Heart left ventricle (tissue), 16 donors: ENCODE data around the gene CREBRF. TPM values are rescaled to one million over a fixed set of nuclear protein-coding genes. Genes with fewer than 3 reads are reported as not detected.
"Not testable (repeated sequence)": the region's sequence is repeated elsewhere in the genome, so short reads cannot be mapped to it uniquely, and the experiment has no call there.

Experiments used
- ATAC-seq, 4 donors: fragments of 200-7000 bp; cut with Tn5 transposase; one replicate each; pipeline ENCODE4 v1.9.1; 2020 to 2022; ENCODE audit warnings: moderate library complexity in 4 of 4, mild to moderate bottlenecking in 3 of 4, moderate number of reproducible peaks in 1 of 4
- DNase-seq, 5 donors: peaks; one replicate each; pipeline ENCODE4 v3.0.0-alpha.2; 2020
- H3K27ac ChIP-seq, 12 donors: fragments of 200-600 bp; sonication (generic) in 4 of 12; one replicate each; pipeline versions ENCODE4 v1.5.0 to v1.8.0; 2016 to 2022; ENCODE audit warnings: mild to moderate bottlenecking in 2 of 12
- H3K27me3 ChIP-seq, 9 donors: fragments of 200-600 bp; sonication (generic) in 2 of 9; one replicate each; pipeline versions ENCODE4 v1.5.1 to v1.8.0; 2016 to 2022; ENCODE audit warnings: mild to moderate bottlenecking in 3 of 9
- H3K36me3 ChIP-seq, 9 donors: fragments of 200-600 bp; sonication (generic) in 2 of 9; one replicate each; pipeline versions ENCODE4 v1.5.0 to v1.8.0; 2018 to 2022; ENCODE audit warnings: mild to moderate bottlenecking in 2 of 9
- H3K4me1 ChIP-seq, 12 donors: fragments of 200-600 bp; sonication (generic) in 4 of 12; one replicate each; pipeline versions ENCODE4 v1.5.0 to v1.8.0; 2016 to 2022; ENCODE audit warnings: mild to moderate bottlenecking in 3 of 12
- H3K4me3 ChIP-seq, 12 donors: fragments of 200-600 bp; sonication (generic) in 4 of 12; one replicate each; pipeline versions ENCODE4 v1.5.0 to v1.8.0; 2017 to 2022; ENCODE audit warnings: mild to moderate bottlenecking in 9 of 12, moderate library complexity in 4 of 12
- H3K9me3 ChIP-seq, 12 donors: fragments of 200-600 bp; sonication (generic) in 4 of 12; one replicate each; pipeline versions ENCODE4 v1.5.0 to v1.8.0; 2016 to 2022; ENCODE audit warnings: mild to moderate bottlenecking in 1 of 12
- CTCF ChIP-seq, 12 donors: fragments of 200-600 bp; sonication (generic) in 4 of 12; IDR thresholded peaks; one replicate each; pipeline versions ENCODE4 v1.5.0 to v1.8.0; 2018 to 2022; ENCODE audit warnings: antibody characterized with exemption in 12 of 12, mild to moderate bottlenecking in 5 of 12
- POLR2A ChIP-seq, 2 donors: fragments of 450-650 bp; IDR thresholded peaks; one replicate each; pipeline ENCODE4 v1.6.1; 2017; ENCODE audit warnings: antibody characterized with exemption in 2 of 2, mild to moderate bottlenecking in 2 of 2, moderate library complexity in 2 of 2
- WGBS, 4 donors: extraction: QIAGEN DNeasy Blood & Tissue Kit in 2 of 4; methylation state at CpG; one replicate each; pipeline versions ENCODE4 v1.1.5 to v1.1.7; 2013 to 2018; 5-methylcytosine and 5-hydroxymethylcytosine counted together
- intact Hi-C, 10 donors: fragments of 100-400 bp; cut with DNase I; formaldehyde crosslinking; loops; one replicate each; pipeline versions ENCODE4 v1.11.1 to v1.14.2; 2022
- polyA plus RNA-seq, 2 donors: library from polyadenylated mRNA; stranded (reverse); fragments of 200-250 nt; gene quantifications; one replicate each; pipeline ENCODE4 v1.2.3, GENCODE V29; 2013
- total RNA-seq, 9 donors: library from RNA; depleted of rRNA in 2 of 9; stranded (reverse); fragments of >200 nt in 2 of 9; fragmentation: NEBNext Ultra II Directional in 3 of 9; extraction: Animal tissue kit (Norgen Biotek cat#: 25700) in 3 of 9; gene quantifications; one replicate each; pipeline versions ENCODE4 v1.1.0 to v1.2.4, GENCODE V29; 2016 to 2023
- donor health status: ischemic (EF 13 %, LVEDD 7.1; RV severe dilation, severe dysfunction).
- donor health status: healthy with polysubstance abuse.
- donor health status: DM: no; HTN: yes; CAD: no.
- donor health status: DM: no; HTN: no; CAD: no.
- donor health status: ischemic (EF 25% LVEDD 6.9; RV normal size, moderate dysfunction).
- donor health status: ischemic (EF 25% LVEDD 5.7; RV mildly dilated, moderate dysfunction).
- donor health status: healthy.
- donor health status: DM: yes; HTN: yes; CAD: no.
- donor health status: ischemic (EF 35%, LVEDD 5.7; RV mildly dilated, moderate dysfunction).
- donor health status: nonischemic (EF 11% LVEDD 7.7; RV severe dilation, severe dysfunction).
- donor health status: DM: yes; HTN: yes; CAD: no.
- donor health status: PGD.
- donor health status: ischemic (EF 29% LVEDD 5.4; RV normal size, mild dysfunction).
- donor health status: nonischemic (EF 23%, LVEDD 6.1; RV moderate dilation, normal function).

Gene CREBRF
- total and polyA plus RNA-seq, 11 donors: 2.7 to 47.7 (median 19.9) TPM

- DNase-seq: no peak
- peak overlapping the region; percentile 33 to 88 (median 75) for H3K27ac ChIP-seq
- H3K27me3 ChIP-seq: no peaks in the 10 kb centered on the region
- ATAC-seq: no peak
- WGBS, 4 donors: 88 to 94% (median 92%) methylated on average over 12 to 13 of the region's 13 CpGs
- peak overlapping the region in 3 of 12 donors; percentile 2 to 17 (median 2) for H3K4me3 ChIP-seq
- peaks cover 0 to 8% (median 4%) of the 10 kb centered on the region in 9 donors for H3K36me3 ChIP-seq
- intact Hi-C loops: loop anchor here in 3 of 10 donors (5.0 to 10.0 kb wide), 2 partner anchors 41 to 129 kb away; partner anchors contain the start of genes BNIP1 (in 2 of the 3) and CREBRF (in 1 of the 3)
- H3K4me1 ChIP-seq: peaks cover 5 to 87% (median 33%) of the 10 kb centered on the region in 12 donors
- H3K9me3 ChIP-seq: no peaks in the 10 kb centered on the region
- TF ChIP-seq POLR2A (IDR thresholded peaks at IDR 0.05): no peak
- TF ChIP-seq CTCF (IDR thresholded peaks at IDR 0.05): no peak
Observed at GRCh38 chr5:173015598-173016455, 40.3 kb upstream of the CREBRF start.

GRCh38 chr5:173016598-173017046 lies 39.5 kb upstream of the CREBRF start:
- no peaks in the 10 kb centered on the region for H3K9me3 ChIP-seq
- intact Hi-C loops: loop anchor here in 3 of 10 donors (5.0 to 10.0 kb wide), 2 partner anchors 41 to 128 kb away; partner anchors contain the start of genes BNIP1 (in 2 of the 3) and CREBRF (in 1 of the 3)

GRCh38 chr5:173017087-173017486 lies 39.1 kb upstream of the CREBRF start:
- not testable (repeated sequence) for ATAC-seq, H3K27me3 ChIP-seq, DNase-seq, H3K9me3 ChIP-seq, H3K4me3 ChIP-seq
- WGBS, 4 donors: 90 to 97% (median 92%) methylated on average over 15 of the region's 15 CpGs
- Histone ChIP-seq H3K4me1 (peaks cover 5 to 79% (median 35%) of the 10 kb centered on the region in 12 donors), H3K36me3 (peaks cover 0 to 20% (median 13%) of the 10 kb centered on the region in 9 donors), H3K27ac (peak overlapping the region in 11 of 12 donors; percentile 46 to 88 (median 78))
- intact Hi-C loops: loop anchor here in 3 of 10 donors (5.0 to 10.0 kb wide), 2 partner anchors 40 to 128 kb away; partner anchors contain the start of genes BNIP1 (in 2 of the 3) and CREBRF (in 1 of the 3)

More at GRCh38 chr5:173016598-173017046, 39.5 kb upstream of the CREBRF start:
- Histone ChIP-seq H3K4me3 (peak overlapping the region in 3 of 12 donors; percentile 2 to 17 (median 2)), H3K4me1 (peaks cover 5 to 81% (median 34%) of the 10 kb centered on the region in 12 donors), H3K36me3 (peaks cover 0 to 16% (median 12%) of the 10 kb centered on the region in 9 donors), H3K27ac (peak overlapping the region in 11 of 12 donors; percentile 46 to 88 (median 78)), H3K27me3 (no peaks in the 10 kb centered on the region)
- peak in 3 of 5 donors; percentile 36 to 50 (median 41) for DNase-seq
- ATAC-seq: peak; percentile 66 to 87 (median 86)
- TF ChIP-seq CTCF (IDR thresholded peaks at IDR 0.05): no peak
- TF ChIP-seq POLR2A (IDR thresholded peaks at IDR 0.05): no peak
- WGBS, 4 donors: 17 to 39% (median 34%) methylated on average over 4 of the region's 4 CpGs

GRCh38 chr5:173018358-173018757 lies 37.8 kb upstream of the CREBRF start:
- no peaks in the 10 kb centered on the region for H3K9me3 ChIP-seq
- DNase-seq: no peak
- peak in 1 of 4 donors; percentile 23 for ATAC-seq
- WGBS, 4 donors: 90 to 99% (median 93%) methylated on average over 4 of the region's 4 CpGs
- H3K27ac ChIP-seq: peak overlapping the region in 2 of 12 donors; percentile 22 to 88
- H3K36me3 ChIP-seq: peaks cover 0 to 33% (median 14%) of the 10 kb centered on the region in 9 donors
- TF ChIP-seq CTCF (IDR thresholded peaks at IDR 0.05) (no peak), POLR2A (IDR thresholded peaks at IDR 0.05) (no peak)
- no peak overlapping the region for H3K4me3 ChIP-seq
- intact Hi-C loops: loop anchor here in 3 of 10 donors (5.0 to 10.0 kb wide), 2 partner anchors 39 to 126 kb away; partner anchors contain the start of genes BNIP1 (in 2 of the 3) and CREBRF (in 1 of the 3)
- H3K27me3 ChIP-seq: no peaks in the 10 kb centered on the region
- peaks cover 5 to 70% (median 35%) of the 10 kb centered on the region in 12 donors for H3K4me1 ChIP-seq
